Measurements from ENCODE around the gene IRX5. TPM values are rescaled to one million over a fixed set of nuclear protein-coding genes. Genes with fewer than 3 reads are reported as not detected.

The IRX5 gene
- polyA plus RNA-seq, 4 donors: 7.7 to 10.8 (median 9.2) TPM

DNA sequence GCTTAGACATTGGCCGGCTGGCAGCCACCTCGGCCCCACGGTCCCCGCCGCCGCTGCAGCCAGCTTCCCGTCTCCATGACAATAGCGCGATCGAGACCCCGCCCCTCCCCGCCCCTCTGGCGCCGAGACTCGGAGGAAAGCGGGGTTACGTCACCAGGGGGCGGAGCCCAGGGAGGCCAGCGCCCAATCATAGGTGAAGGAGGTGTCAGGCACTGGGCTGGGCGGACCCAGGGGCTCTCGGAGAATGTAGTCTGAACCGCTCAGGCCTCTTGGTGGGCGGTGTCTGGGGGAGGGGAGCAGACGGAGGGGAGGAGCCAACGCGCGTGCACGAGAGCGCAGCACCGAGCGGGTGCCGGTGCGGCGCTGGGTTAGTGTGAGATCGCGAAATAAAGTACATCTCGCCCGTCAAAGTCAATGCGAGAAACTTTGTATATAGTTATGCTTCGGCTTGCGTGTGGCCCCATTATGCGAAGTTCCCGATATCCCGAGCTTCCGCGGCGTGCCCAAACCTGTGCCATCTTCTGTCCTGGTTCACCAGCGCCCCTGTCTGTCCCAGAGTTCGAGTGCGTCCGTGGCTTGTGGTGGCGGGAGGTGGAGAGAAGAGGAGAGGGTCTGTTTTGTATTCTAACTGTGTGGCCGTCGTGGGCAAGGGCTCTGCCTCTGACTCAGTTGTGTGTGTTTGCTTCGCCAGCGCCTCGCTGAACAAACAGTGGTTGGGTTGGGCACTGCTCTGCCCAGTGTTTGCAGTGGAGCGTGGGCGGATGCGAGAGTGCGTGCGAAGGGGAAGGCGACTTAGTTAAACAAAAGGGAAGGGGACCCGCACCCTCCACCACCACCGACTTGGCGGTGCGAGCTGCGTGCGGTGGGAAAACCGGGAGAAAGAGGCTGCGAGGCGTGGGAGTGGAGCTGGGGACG lies 1.3 kb upstream of the IRX5 start:
- peak; percentile 92 to 99 (median 98) for DNase-seq (ENCODE audit: low read depth in 4 of 4, low spot score in 2 of 4)

- DNase-seq (ENCODE audit: low read depth in 4 of 4, low spot score in 2 of 4): no peak
Measured at GRCh38 chr16:54930869-54931119, 129 bp downstream of the IRX5 start.

DNA sequence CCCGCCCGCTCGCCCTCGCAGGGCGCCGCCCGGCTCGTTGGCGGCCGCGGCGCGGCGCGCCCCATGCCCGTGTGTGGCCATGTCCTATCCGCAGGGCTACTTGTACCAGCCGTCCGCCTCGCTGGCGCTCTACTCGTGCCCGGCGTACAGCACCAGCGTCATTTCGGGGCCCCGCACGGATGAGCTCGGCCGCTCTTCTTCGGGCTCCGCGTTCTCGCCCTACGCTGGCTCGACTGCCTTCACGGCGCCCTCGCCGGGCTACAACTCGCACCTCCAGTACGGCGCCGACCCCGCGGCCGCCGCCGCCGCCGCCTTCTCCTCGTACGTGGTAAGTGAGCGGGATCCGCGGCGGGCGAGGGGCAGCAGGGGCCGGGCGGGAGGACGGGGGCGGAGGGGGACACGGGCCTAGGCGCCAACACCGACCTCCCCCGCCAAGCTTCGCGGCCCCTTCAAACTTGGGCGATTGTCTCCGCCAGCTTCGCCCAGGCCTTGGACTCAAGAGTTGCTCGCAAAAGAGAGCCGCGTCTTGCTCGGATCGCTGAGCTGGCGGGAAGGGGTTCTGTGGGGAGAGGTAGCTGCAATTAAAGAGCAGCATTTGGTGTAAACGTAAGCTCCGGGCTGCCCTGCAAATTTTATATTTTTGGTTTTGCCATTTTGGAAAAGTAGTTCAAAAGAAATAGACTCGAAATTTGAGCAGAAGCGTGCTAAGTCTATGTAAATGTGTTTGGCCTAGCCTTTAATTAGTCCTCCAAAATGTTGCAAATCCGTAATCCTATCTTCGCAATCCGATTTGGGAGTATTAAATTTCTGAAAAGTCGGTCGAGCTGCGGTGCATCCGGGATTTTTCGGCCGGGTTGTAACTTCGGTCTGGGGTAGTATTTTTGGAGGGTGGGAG lies 702 bp downstream of the IRX5 start:
- DNase-seq (ENCODE audit: low read depth in 4 of 4, low spot score in 2 of 4): no peak

DNA sequence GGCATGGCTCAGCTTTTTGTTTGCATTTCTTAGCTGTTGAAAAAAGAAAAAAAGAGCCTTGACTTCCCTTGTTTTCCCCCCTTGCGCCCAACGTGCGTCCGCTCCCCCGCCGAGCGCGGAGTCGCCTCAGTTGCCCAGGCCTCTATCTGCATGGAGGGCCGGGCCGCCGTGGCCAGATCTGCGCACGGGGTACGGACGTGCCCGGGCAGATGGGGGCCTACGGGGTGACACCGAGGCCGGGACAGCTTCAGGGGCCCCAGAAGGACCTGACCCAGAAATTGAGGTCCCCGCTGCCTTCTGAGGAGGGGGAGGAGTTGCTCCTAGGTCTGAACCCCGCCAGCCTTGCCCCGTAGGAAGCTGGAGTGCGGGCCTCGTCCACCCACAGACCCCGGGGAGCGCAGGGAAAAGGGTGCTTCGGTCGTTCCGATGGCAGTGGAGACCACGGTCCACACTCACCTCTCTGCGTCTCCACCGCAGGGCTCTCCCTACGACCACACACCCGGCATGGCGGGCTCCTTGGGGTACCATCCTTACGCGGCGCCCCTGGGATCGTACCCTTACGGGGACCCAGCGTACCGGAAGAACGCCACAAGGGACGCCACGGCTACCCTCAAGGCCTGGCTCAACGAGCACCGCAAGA lies 1.5 kb downstream of the IRX5 start:
- DNase-seq (ENCODE audit: low read depth in 4 of 4, low spot score in 2 of 4): no peak

DNA sequence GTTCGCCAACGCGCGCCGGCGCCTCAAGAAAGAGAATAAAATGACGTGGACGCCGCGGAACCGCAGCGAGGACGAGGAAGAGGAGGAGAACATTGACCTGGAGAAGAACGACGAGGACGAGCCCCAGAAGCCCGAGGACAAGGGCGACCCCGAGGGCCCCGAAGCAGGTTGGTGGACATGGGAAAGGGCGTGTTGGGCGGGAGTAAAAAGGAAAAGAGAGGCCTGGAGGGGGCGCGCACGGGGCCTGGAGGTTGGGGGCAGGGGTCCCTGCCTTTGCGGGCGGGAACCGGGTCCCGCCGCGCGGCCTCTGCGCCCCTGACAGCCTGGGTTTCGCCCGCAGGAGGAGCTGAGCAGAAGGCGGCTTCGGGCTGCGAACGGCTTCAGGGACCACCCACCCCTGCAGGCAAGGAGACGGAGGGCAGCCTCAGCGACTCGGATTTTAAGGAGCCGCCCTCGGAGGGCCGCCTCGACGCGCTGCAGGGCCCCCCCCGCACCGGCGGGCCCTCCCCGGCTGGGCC lies 2.1 kb downstream of the IRX5 start:
- DNase-seq (ENCODE audit: low read depth in 4 of 4, low spot score in 2 of 4): no peak

DNA sequence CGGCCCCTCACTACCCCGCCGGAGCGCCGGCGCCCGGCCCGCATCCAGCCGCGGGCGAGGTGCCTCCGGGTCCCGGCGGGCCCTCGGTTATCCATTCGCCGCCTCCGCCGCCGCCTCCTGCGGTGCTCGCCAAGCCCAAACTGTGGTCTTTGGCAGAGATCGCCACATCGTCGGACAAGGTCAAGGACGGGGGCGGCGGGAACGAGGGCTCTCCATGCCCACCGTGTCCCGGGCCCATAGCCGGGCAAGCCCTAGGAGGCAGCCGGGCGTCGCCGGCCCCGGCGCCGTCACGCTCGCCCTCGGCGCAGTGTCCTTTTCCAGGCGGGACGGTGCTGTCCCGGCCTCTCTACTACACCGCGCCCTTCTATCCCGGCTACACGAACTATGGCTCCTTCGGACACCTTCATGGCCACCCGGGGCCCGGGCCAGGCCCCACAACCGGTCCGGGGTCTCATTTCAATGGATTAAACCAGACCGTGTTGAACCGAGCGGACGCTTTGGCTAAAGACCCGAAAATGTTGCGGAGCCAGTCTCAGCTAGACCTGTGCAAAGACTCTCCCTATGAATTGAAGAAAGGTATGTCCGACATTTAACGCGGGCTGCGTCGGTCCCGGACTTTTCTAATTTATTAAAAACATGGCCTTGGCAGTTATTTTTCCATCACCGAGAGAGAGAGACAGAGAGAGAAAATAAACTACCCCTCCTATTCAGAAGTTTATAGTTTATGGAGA lies 2.8 kb downstream of the IRX5 start:
- no peak for DNase-seq (ENCODE audit: low read depth in 4 of 4, low spot score in 2 of 4)

GRCh38 chr16:54934481-54935265 lies 4.0 kb downstream of the IRX5 start:
- no peak for DNase-seq (ENCODE audit: low read depth in 4 of 4, low spot score in 2 of 4)

- peak in 1 of 4 donors; percentile 65 for DNase-seq (ENCODE audit: low read depth in 4 of 4, low spot score in 2 of 4)
Measured at GRCh38 chr16:54935266-54935968, 4.8 kb downstream of the IRX5 start.

- no peak for DNase-seq (ENCODE audit: low read depth in 4 of 4, low spot score in 2 of 4)
Measured at GRCh38 chr16:54936201-54936978, 5.7 kb downstream of the IRX5 start.

- DNase-seq (ENCODE audit: low read depth in 4 of 4, low spot score in 2 of 4): no peak
Measured at GRCh38 chr16:54936979-54937670, 6.5 kb downstream of the IRX5 start.

DNA sequence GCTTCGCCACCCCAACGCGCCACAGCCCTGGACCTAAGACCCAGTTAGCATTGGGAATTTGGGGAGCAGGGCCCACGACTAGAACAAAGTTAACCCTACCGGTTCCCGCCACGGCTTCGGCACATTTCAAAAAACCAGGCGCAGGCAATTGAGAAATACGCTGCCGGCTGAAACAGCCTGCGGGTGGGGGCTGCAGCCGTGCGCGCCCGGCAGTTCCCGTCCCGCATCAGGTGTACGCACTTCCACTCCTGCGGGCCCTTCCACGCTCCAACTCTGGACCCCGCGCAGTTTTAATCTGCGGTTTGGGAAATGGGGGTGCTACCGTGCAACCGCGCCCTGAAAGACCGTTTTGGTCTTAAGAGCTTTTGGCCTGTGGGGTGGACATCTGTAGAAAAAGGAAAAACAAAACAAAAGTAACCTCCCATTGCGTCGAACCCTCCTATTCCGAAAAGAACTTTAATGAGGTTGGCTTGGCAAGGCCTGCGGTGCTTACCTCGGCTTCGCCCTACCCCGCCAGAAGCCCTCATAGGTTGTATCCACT lies 7.1 kb downstream of the IRX5 start:
- no peak for DNase-seq (ENCODE audit: low read depth in 4 of 4, low spot score in 2 of 4)

GRCh38 chr16:54938212-54939028 lies 7.8 kb downstream of the IRX5 start:
- peak in 1 of 4 donors; percentile 75 for DNase-seq (ENCODE audit: low read depth in 4 of 4, low spot score in 2 of 4)

DNA sequence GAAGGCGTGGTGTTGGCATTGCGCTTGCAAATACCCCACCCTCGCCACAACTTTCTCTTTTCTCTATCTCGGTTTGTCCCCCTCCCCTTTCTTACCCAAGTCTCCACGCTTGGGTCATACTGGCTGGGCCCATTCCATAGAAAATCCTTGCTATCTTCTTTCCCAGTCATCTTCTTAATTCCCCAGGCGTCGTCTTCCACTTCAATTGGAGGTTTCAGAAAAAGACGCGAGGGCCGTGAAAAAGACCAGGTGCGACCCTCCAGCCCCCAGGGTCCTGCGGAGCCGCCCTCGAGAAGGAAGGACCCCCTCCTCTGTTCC lies 8.3 kb downstream of the IRX5 start:
- no peak for DNase-seq (ENCODE audit: low read depth in 4 of 4, low spot score in 2 of 4)

DNA sequence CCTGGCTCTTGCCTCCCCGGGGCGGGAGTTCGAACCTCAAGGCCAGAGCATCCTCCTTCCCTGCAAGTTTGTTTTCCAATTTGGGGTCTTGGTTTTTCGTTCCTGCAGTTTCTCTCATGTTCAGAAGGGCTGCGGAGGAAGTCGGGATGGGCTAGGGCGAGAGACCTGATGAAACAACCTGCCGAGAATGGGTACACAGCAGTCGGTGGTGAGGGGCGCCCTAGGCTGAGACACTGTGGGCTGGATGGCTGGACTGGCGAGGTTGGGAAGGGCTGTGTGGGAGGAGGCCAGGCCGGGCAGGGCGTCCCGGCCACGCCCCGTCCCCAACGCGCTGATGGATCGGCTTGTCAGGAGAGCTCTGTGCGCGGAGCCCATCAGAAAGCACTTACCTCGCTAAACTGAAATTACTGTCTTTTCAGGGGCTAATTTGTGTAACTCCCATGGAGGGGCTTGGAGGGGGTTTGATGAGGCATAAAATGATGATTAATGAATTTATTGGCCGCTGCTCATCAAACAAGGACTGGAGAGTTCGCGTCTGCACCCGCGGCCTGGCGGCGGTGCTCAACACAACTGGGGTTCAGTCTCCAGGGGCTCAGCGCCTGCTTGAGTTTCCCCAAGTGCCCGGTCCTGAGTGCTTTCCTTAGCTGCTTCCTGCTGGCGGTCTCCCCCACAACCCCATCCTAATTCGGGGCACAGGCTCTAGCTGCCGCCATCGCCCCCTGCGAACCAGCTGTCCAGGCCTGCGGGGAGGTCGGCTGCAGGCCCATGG lies 9.0 kb downstream of the IRX5 start:
- no peak for DNase-seq (ENCODE audit: low read depth in 4 of 4, low spot score in 2 of 4)

DNA sequence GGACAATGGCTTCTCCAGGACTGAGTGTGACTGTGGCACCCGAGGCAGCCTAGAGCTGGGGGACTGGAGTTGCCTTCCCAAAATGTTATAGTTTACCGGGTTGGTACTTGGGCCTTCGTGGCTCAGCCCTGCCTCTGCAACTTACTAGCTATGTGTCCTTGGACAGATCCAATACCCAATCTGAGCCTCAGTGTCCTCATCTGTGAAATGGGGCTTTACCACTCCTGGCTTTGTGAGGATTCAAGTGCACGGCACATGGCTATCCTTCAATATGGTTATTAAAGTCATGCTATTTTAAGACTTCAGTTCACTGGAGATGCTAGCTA lies 9.6 kb downstream of the IRX5 start:
- DNase-seq (ENCODE audit: low read depth in 4 of 4, low spot score in 2 of 4): no peak

DNA sequence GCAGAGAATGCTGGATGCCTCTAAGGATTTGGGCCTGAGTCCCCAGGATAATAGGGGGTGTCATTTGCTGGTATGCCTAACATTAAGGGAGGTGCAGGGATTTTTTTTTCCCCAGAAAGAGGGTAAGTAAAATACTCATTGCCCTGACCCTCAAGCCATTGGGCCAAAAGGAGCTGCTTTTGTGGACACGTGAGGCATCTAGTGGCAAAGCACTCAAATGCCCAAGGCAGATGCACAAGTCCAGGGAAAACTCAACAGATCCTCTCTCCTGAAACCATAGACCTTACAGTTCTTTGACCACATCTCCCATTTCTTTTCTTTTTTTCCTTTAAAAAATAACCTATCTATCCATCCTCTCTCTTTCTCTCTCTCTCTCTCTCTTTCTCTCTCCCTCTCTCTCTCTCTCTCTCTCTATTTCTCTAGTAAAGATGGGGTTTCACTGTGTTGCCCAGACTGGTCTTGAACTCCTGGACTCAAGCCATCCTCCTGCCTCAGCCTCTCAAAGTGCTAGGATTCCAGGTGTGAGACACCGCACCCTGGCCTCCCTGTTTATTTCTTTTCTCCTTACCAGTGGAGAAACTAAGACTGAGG lies 11.8 kb downstream of the IRX5 start:
- no peak for DNase-seq (ENCODE audit: low read depth in 4 of 4, low spot score in 2 of 4)
